ENCODE results near the gene SPATA24. TPM values are rescaled to one million over a fixed set of nuclear protein-coding genes. Genes with fewer than 3 reads are reported as not detected.

SPATA24 gene
- total and polyA plus RNA-seq, 2 of the 13 experiments (the other 11 are each of a cell fraction or from before 2014, with no cell fraction given), result 6.0 to 11.1 TPM

- no peak for TF ChIP-seq PCBP1 (IDR thresholded peaks at IDR 0.05; ENCODE audit: borderline replicate concordance, low read depth, low read length)
- peak; percentile 56 to 83; a peak in 3 of 4 replicates for TF ChIP-seq HMGXB4 (CRISPR knock-in tag; IDR thresholded peaks at IDR 0.05; ENCODE audit: borderline replicate concordance in 1 of 2, low read depth in 1 of 2)
- no peak for TF ChIP-seq ZNF24 (IDR thresholded peaks at IDR 0.05)
- no peak for TF ChIP-seq ZNF513 (CRISPR knock-in tag; conservative IDR thresholded peaks at IDR 0.05)
- no peak for TF ChIP-seq ARNT (IDR thresholded peaks at IDR 0.05)
- no peak for TF ChIP-seq RNF219 (CRISPR knock-in tag; IDR thresholded peaks at IDR 0.05)
- TF ChIP-seq ZGPAT (CRISPR knock-in tag; IDR thresholded peaks at IDR 0.05), result peak; percentile 45; the same call in 1 of the 2 replicates
- no peak for TF ChIP-seq RFX5 (IDR thresholded peaks at IDR 0.05; ENCODE audit: low read depth, low read length)
- TF ChIP-seq ZNF678 (CRISPR knock-in tag; IDR thresholded peaks at IDR 0.05), result no peak
- no peak for TF ChIP-seq HHEX (CRISPR knock-in tag; IDR thresholded peaks at IDR 0.05)
- TF ChIP-seq FUBP1 (CRISPR knock-in tag; IDR thresholded peaks at IDR 0.05; ENCODE audit: borderline replicate concordance), result no peak
- TF ChIP-seq ZNF446 (CRISPR knock-in tag; IDR thresholded peaks at IDR 0.05), result no peak
- TF ChIP-seq ZNF234 (CRISPR knock-in tag; conservative IDR thresholded peaks at IDR 0.05), result no peak
- no peak for TF ChIP-seq SYNCRIP (IDR thresholded peaks at IDR 0.05; ENCODE audit: insufficient read depth, low read depth, low read length)
- no peak for TF ChIP-seq RBM39 (IDR thresholded peaks at IDR 0.05; ENCODE audit: low read depth, low read length, poor library complexity, severe bottlenecking)
- no peak for TF ChIP-seq ISX (CRISPR knock-in tag; conservative IDR thresholded peaks at IDR 0.05)
- no peak for TF ChIP-seq PRPF4 (IDR thresholded peaks at IDR 0.05; ENCODE audit: low read depth, low read length, poor library complexity, severe bottlenecking)
- TF ChIP-seq U2AF2 (IDR thresholded peaks at IDR 0.05; ENCODE audit: low read depth, low read length), result no peak
- TF ChIP-seq FOXA3 (CRISPR knock-in tag; IDR thresholded peaks at IDR 0.05), result no peak
Observed at GRCh38 chr5:139385061-139386049, 18.5 kb downstream of the SPATA24 start (continued).

Data from HepG2 (cell line).